Kidney (tissue), 14 donors: ENCODE data around the gene PRUNE2. TPM values are rescaled to one million over a fixed set of nuclear protein-coding genes. Genes with fewer than 3 reads are reported as not detected.

ENCODE experiments used
- DNase-seq, 5 donors: peaks; one replicate each; pipeline ENCODE4 v3.0.0-alpha.2; 2013 to 2020
- FAIRE-seq: peaks from 2 replicates; lab custom pipeline; 2012; peaks lifted over from hg19 to GRCh38; lab: Jason Lieb, UNC
- H3K27ac ChIP-seq, 2 donors: one replicate each; pipeline ENCODE4 v1.7.0; 2013; ENCODE audit warnings: low read depth in 2 of 2, low read length in 2 of 2, inconsistent platforms in 1 of 2
- H3K27me3 ChIP-seq: one replicate; pipeline ENCODE4 v1.7.1; 2013; ENCODE audit warnings: low read length, inconsistent platforms; ENCODE audit not compliant: control insufficient read depth, insufficient read depth
- H3K36me3 ChIP-seq, 3 donors: one replicate each; pipeline versions ENCODE4 v1.7.0 to v1.7.1; 2013; ENCODE audit warnings: low read length in 3 of 3, control low read depth in 1 of 3, inconsistent platforms in 1 of 3; ENCODE audit not compliant: insufficient read depth in 3 of 3, control insufficient read depth in 2 of 3
- H3K4me1 ChIP-seq, 3 donors: one replicate each; pipeline versions ENCODE4 v1.7.0 to v1.7.1; 2013; ENCODE audit warnings: low read length in 3 of 3, inconsistent platforms in 1 of 3, low read depth in 1 of 3; ENCODE audit not compliant: control insufficient read depth in 2 of 3, insufficient read depth in 2 of 3
- H3K4me3 ChIP-seq, 3 donors: one replicate each; pipeline versions ENCODE4 v1.7.0 to v1.8.1; 2013; ENCODE audit warnings: low read length in 3 of 3, control low read depth in 1 of 3, inconsistent platforms in 1 of 3
- H3K9ac ChIP-seq, 3 donors: one replicate each; pipeline versions ENCODE4 v1.7.0 to v1.7.1; 2013; ENCODE audit warnings: low read length in 3 of 3, control low read depth in 1 of 3, inconsistent platforms in 1 of 3
- H3K9me3 ChIP-seq, 3 donors: one replicate each; pipeline versions ENCODE4 v1.7.0 to v1.7.1; 2013; ENCODE audit warnings: low read length in 3 of 3, control low read depth in 1 of 3, inconsistent platforms in 1 of 3; ENCODE audit not compliant: control insufficient read depth in 2 of 3, insufficient read depth in 1 of 3
- intact Hi-C: fragments of 100-400 bp; cut with DNase I; formaldehyde crosslinking; loops from one replicate; pipeline ENCODE4 v1.11.1; 2022
- polyA plus RNA-seq: library from polyadenylated mRNA; stranded (reverse); fragments of 350-450 nt; fragmentation: Illumina TruSeq; extraction: RNeasy Lipid Tissue Mini Kit (QIAGEN cat#74804); gene quantifications from one replicate; pipeline ENCODE4 v1.2.3, GENCODE V29; 2014; ENCODE audit warnings: low read depth, low replicate concordance; ENCODE audit not compliant: insufficient read depth
- total RNA-seq: library from RNA; stranded (reverse); fragmentation: NEBNext Ultra II Directional; extraction: Animal tissue kit (Norgen Biotek cat#: 25700); gene quantifications from one replicate; pipeline ENCODE4 v1.2.1, GENCODE V29; 2021
- TF ChIP-seq, protein P1 (sequence below): IDR thresholded peaks from 3 replicates; pipeline ENCODE4 v1.5.1; 2012; ENCODE audit warnings: mild to moderate bottlenecking, moderate library complexity, borderline replicate concordance; ENCODE audit not compliant: insufficient read depth; ENCODE audit errors: extremely low read depth
- donor health status: control.
- donor health status: control.
- donor health status: control.
- donor health status: control.
- donor health status: control.
- donor health status: DM: yes; HTN: yes; CAD: no.
- donor health status: Normal renal cell carcinoma (clear cell type).

The PRUNE2 gene
- total and polyA plus RNA-seq, 2 donors from 2014 or later, result 12.6 to 65.1 TPM

DNA sequence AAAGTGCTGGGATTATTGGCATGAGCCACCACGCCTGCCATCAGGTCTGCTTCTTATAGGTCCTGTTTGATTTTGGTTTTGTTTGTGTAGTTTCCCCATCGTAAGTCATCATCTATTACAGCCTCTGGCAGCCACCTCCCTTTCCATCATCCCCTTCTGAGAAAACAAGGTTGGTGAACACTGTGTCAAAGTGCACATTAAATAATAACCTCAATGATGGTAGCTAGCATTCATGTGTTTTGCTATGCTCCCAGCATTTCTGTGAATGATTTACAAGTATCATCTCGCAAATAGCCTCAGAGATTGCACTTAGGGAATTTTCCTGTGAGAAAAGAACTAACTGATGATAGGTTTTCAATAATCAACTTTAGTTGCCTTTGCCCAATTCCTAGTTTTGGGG is 9.9 kb downstream of the PRUNE2 start:
- DNase-seq (no peak), FAIRE-seq (no peak)
- no peaks in the 10 kb centered on the region for H3K36me3 ChIP-seq
- TF ChIP-seq, protein P1, sequence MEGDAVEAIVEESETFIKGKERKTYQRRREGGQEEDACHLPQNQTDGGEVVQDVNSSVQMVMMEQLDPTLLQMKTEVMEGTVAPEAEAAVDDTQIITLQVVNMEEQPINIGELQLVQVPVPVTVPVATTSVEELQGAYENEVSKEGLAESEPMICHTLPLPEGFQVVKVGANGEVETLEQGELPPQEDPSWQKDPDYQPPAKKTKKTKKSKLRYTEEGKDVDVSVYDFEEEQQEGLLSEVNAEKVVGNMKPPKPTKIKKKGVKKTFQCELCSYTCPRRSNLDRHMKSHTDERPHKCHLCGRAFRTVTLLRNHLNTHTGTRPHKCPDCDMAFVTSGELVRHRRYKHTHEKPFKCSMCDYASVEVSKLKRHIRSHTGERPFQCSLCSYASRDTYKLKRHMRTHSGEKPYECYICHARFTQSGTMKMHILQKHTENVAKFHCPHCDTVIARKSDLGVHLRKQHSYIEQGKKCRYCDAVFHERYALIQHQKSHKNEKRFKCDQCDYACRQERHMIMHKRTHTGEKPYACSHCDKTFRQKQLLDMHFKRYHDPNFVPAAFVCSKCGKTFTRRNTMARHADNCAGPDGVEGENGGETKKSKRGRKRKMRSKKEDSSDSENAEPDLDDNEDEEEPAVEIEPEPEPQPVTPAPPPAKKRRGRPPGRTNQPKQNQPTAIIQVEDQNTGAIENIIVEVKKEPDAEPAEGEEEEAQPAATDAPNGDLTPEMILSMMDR, result no peak
- intact Hi-C loops, result no loop called here
- peak overlapping the region; percentile 43 to 68 for H3K27ac ChIP-seq
- H3K4me3 ChIP-seq, result peak overlapping the region in 1 of 3 donors; percentile 1
- H3K4me1 ChIP-seq, result peaks cover 0 to 20% (median 2%) of the 10 kb centered on the region in 3 donors
- peaks cover 10% of the 10 kb centered on the region for H3K27me3 ChIP-seq
- no peak overlapping the region for H3K9ac ChIP-seq
- H3K9me3 ChIP-seq, result no peaks in the 10 kb centered on the region

DNA sequence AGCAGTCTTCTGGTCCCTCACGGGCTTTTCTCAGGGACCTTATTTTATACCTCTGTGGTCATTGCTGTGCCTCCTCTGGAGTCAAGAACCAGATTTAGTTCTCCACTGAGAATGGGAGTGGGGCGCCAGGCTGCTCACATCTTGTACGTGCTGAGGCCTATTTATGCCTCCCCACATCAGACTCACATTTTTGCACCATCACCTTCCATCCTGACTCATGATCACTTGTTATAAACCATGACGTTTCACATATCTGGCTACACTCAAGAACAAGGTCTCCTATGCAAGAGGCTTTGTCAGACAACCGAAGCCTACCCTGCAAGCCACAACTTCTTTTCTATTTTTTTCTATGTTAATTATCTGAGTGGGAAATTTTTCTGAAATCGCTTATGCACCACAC is 10.7 kb downstream of the PRUNE2 start:
- Histone ChIP-seq H3K4me1 (peaks cover 0 to 20% (median 2%) of the 10 kb centered on the region in 3 donors), H3K4me3 (no peak overlapping the region), H3K9me3 (no peaks in the 10 kb centered on the region), H3K27ac (peak overlapping the region; percentile 32 to 34), H3K27me3 (peaks cover 10% of the 10 kb centered on the region), H3K9ac (no peak overlapping the region), H3K36me3 (no peaks in the 10 kb centered on the region)
- no peak for FAIRE-seq
- TF ChIP-seq, protein P1, result no peak
- no peak for DNase-seq
- intact Hi-C loops, result no loop called here

DNA sequence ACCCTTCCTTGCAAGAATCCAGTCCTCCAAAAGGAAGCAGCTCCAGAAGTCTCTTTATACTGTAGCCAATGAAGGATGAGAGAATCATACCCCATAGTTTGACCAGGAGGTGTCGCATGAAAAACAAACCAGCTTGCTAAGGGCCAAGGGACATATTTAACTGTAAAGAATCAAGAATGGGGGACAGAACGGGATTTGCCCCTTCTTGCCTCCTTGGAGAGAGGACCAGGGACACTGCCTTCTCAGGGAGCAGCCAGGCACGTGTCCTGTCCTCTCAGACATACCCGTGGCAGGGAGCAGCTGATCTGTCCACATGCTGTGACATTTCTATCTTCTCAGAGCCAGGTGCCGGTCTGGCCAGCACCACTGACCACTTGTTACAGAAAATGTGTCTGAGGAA is 11.7 kb downstream of the PRUNE2 start:
- FAIRE-seq, result no peak

More for the DNA sequence above, 11.7 kb downstream of the PRUNE2 start:
- Histone ChIP-seq H3K27ac (peak overlapping the region in 1 of 2 donors; percentile 52), H3K27me3 (peaks cover 6% of the 10 kb centered on the region), H3K36me3 (no peaks in the 10 kb centered on the region), H3K9ac (no peak overlapping the region), H3K4me1 (peaks cover 0 to 20% (median 2%) of the 10 kb centered on the region in 3 donors), H3K4me3 (no peak overlapping the region), H3K9me3 (no peaks in the 10 kb centered on the region)
- no peak for DNase-seq
- TF ChIP-seq, protein P1, result no peak
- intact Hi-C loops, result no loop called here
